ENCODE results near the gene CHURC1.
"Not testable (repeated sequence)": the region's sequence is repeated elsewhere in the genome, so short reads cannot be mapped to it uniquely, and the experiment has no call there.

Gene CHURC1

DNA sequence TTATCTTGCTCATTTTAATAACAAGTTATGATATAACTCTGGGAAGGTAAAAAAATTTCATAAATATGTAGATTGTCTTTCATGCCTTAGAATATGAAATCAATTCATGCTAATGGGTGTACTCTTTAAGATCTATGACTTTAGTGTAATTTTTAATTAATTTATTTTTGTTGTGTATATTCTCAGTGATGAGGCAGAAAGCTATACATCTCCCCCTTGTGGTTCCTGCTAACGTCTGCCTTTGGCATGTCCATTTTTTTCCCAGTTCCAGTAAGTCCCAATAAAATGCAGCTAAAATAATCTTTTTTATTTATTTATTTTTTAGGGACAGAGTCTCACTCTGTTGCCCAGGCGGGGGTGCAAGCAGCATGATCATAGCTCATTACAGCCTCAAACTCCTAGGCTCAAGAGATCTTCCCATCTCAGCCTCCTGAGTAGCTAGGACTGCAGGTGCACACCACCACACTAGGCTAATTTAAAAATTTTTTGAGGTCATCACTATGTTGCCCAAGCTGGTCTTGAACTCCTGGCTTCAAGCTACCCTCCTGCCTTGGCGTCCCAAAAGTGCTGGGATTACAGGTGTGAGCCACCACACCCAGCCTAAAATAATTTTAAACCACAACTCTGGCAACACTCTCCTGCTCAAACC is 3.3 kb upstream of the CHURC1 start:
- no peak for DNase-seq

DNA sequence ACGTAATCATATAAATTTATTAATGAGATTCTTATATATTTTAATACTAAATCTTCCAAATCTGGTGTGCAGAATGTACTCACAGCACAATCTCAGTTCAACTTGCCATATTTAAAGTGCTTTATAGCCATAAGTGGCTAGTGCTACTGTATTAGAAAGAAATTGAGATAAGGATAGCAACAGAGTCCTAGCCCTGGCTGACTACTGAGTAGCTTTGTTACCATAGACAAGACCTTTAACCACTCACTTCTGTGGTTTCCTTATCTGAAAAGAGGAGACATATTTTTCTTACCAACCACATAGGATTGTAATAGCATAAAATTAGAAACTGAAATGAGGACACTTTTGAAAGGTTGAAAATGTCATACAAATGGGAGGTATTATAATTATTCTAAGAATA is 2.0 kb upstream of the CHURC1 start:
- DNase-seq, result no peak

DNA sequence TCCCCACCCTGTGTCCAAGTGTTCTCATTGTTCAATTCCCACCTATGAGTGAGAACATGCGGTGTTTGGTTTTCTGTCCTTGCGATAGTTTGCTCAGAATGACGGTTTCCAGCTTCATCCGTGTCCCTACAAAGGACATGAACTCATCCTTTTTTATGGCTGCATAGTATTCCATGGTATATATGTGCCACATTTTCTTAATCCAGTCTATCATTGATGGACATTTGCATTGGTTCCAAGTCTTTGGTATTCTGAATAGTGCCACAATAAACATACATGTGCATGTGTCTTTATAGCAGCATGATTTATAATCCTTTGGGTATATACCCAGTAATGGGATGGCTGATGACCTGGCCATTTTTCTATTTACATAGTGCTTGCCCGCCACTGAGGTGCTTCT is 778 bp upstream of the CHURC1 start:
- DNase-seq, result not testable (repeated sequence)

DNA sequence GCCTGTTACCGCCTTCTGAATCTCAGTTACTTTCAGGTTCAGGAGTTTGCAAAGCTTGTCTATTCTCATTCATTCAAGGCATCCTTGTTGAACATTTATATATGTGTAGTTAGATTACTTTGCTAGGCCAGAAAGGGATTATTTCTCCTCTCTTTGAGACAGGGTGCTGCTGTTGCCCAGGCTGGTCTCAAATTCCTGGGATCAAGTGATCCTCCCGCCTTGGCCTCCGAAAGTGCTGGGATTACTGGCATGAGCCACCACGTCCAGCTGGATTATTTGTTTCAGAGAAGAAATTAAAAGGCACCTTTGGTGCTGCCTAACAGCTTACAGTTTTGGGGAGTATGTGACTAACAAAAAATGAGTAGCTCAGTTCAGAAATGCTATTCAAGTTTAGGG is 772 bp downstream of the CHURC1 start:
- DNase-seq, result no peak

DNA sequence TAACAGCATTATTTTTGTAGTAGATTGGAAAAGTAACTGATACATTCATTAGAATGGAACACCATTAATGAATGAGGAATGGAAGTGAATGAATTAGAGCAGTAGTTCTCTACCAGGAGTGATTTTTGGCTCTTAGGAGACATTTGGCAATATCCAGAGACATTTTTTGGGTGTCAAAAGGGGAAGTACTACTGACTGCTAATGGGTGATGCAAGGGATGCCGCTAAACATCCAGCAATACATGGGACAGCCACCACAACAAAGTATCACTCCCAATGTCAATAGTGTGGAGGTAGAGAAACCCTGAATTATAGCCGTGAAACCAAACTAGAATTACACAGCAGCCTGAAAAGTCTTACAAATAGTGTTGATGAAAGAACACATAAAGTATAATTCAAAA is 1.5 kb downstream of the CHURC1 start:
- DNase-seq, result no peak

DNA sequence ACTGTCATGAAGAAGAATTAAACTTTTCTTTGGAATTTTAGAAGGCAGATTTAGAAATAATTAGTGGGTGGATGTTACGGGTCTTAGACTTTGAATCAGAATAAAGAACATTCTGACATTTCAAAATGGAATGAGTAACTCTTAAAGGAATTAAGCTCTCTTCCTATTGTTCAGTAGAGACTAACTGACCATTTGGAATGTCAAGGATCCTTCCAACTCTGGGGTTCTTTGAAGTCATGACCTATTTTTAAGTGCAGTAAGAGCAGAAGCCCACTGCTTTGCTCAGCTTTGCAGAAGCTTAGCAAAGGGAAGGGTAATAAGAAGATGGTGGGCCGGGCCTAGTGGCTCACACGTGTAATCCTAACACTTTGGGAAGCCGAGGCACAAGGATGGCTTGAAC is 4.0 kb downstream of the CHURC1 start:
- no peak for DNase-seq

DNA sequence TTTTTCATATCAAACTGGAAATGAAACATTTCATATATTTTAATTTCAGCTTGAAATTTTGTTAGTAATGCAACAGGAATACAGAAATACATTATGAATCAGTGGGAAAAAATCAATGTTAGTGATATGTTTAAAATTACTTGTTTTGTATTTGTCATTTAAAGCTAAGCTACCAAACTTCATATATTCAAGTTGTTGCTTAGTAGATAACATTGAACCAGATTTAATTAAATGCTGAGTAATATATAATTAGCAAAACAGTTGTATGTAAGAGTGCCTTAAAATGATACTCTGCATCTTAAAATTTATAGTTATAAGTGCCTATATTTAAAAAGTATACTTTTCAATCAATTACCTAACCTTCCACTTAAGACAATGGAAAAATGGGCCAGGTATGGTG is 5.0 kb downstream of the CHURC1 start:
- DNase-seq, result no peak

DNA sequence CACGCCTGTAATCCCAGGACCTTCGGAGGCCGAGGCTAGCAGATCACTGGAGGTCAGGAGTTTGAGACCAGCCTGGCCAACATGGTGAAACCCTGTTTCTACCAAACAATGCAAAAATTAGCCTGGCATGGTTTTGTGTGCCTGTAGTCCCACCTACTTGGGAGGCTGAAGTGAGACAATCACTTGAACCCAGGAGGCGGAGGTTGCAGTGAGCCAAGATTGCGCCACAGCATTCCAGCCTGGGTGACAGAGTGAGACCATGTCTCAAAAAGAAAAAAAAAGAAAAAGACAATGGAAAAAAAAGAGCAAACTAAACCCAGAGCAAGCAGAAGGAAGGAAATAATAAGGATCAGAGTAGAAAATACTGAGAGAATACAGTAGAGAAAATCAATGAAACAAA is 5.4 kb downstream of the CHURC1 start:
- DNase-seq, result no peak

DNA sequence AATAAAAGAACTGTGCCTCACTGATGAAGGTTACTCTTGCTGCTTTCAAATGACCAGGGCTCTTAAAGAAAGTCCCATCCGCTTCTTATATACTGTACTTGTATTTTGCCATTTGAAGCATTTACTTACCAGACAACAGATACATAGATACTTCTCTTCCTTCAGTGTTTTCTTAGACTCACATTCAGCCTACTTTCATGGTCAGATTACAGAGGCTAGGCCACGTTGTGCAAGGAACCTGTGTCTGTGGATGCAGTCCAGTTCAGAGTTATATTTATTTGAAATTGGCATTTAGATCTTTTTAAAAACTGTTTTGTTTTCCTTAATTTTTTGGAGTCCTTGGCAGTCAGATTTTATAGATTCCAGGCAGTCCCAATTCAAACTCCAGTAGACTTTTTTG is 6.2 kb downstream of the CHURC1 start:
- DNase-seq, result no peak

DNA sequence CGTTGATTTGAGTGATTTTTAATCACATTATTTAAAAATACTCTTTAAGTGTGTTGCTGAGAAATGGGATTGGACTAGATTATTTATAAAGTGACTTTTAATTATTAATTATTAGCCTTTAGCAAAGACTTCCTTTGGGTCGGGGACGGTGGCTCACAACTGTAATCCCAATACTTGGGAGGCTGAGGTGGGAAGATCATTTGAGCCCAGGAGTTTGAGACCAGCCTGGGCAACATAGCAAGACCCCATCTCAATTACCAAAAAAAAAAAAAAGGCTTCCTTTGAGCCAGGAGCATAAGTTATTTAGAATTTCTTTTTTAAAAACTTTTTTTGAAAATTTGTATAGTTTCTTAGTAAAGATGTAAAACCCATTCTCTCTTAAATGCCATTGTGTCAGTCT is 8.8 kb downstream of the CHURC1 start:
- DNase-seq, result no peak

DNA sequence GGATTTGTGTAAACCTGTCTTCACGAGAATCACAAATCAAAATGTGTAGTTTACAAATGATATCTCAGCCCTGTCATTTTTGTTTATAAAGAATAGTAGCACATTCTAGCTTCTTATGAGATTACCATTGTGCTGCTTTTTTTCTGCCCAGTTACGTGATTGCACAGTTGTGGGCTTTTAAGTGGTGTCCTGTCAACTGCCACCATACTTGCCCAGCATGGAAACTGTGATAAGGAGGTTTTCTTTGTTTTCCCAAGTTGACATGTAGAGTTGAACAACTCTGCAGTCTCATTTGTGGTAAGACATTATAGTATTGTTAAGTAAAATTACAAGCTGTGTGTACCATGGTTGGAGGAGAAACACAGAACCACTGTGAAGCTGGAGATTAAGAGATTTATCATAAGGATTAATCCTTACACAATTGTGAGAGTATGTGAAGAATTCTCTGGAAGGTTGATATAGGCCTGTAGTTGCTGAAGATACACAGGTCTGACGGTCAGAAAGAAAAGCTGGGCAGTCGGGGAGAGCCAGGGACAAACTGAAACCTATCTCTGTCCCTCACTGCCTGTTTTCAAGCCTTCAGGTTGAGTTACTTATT is 12.2 kb downstream of the CHURC1 start:
- no peak for DNase-seq

DNA sequence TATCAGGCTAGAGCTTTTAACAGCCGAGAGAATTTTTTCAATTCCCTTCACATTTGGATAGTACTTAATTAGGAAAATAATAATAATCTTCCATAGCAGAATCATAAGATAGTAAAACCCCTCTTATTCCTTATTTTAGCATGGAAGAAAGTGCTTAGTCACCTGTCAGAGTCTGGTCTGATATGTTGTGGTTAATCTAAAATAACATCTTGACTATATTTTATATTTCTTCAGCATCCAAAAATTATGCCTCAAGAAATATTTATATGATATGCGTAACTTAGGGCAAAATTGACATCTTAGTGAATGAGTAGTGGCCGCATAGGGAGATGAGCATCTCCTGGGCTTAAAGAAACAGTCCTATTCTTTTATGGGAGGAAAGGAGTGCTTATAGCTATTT is 12.8 kb downstream of the CHURC1 start:
- DNase-seq, result no peak

DNA sequence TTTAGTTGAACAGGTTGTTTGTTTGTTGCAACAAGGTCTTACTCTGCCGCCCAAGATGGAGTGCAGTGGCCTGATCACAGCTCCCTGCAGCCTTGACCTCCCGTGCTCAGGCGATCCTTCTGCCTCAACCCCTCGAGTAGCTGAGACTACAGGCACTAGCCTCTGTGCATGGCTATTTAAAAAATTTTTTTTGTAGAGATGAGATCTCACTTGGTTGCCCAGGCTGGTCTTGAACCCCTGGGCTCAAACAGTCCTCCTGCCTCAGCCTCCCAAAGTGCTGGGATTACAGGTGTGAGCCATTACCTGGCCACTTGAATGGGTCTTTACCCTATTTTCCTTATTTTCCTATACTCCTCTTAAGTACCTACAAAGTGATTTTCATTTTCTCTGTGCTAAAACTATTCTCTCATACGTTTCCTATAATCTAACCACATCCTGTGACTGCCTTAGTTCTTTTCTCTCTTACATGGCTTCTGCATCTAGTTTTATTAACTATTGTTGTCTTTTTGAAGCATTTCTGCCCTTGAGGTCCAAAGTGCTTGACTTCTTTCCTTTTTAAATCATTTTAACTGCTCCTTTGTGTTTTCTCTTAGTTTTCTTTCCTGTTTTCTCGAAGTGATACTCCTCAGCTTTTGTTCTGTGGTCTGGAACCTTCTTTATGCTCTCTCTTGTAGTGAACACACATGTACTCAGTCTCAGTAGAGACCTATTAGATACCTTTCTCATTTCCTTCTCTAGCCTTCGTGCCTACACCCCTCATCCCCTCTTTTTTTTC is 14.2 kb downstream of the CHURC1 start:
- no peak for DNase-seq

DNA sequence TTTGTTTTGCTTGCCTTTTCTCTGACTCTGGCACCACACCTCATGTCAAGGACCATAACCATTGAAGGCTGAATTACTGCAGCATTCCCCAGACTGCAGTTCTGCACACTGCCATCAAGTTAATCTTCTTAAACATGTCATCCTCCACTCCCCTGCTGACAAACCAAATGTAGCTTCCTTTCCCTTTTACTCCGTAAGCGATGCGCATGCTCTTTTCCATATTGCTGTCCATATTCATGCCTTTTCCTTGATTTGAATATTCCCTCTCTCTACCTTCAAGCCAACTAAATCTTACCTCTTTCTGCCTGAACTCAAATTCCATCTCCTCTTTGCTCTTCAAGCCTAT is 14.7 kb downstream of the CHURC1 start:
- DNase-seq, result peak; percentile 14

DNA sequence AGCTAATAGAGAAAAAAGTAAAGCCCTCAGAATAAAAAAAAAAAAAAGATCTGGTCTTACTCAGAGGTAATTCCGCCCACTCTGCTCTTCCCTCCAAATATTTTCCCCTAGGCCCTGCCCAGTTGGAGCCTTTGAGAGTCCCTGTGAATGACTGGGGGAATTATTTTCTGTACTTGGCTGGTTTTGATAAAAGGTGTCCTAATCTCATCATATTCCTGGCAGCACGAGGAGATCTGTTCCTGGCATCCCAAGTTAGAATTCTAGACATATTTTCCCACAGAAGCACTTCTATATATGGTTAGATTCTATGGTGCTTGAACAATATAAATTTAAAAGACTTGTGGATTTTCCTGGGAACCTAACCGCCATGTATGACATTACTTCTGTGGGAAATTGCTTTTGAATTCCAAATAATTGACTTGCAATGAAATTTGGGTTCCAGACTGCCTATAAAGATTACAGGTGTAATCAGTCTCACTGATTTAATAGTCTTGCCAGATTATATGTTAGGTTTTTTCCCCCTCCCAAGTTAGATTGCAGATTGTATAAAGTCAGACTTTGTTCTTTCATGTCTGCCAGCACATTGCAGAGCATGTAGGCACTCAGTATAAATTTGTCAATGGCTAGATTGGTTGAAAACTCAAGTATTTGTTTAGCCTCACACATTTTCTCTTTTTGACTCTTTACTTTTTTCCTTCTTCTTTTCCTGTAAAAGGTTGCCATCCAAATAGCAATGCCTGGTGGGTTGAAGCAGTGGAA is 16.0 kb downstream of the CHURC1 start:
- DNase-seq, result no peak

DNA sequence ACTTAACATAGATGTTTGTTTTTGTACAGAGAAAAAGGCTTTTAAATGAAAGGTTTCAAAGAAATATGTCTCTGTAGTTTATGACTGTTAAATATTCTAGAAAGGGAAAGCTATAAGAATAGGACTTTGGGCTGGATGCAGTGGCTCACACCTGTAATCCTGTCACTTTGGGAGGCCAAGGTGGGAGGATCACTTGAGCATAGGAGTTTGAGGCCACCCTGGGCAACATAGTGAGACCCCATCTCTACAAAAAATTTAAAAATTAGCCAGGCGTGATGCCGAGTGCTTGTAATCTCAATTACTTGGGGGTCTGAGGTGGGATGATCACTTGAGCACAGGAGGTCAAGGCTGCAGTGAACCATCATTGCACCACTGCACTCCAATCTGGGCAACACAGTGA is 16.9 kb downstream of the CHURC1 start:
- DNase-seq, result no peak

DNA sequence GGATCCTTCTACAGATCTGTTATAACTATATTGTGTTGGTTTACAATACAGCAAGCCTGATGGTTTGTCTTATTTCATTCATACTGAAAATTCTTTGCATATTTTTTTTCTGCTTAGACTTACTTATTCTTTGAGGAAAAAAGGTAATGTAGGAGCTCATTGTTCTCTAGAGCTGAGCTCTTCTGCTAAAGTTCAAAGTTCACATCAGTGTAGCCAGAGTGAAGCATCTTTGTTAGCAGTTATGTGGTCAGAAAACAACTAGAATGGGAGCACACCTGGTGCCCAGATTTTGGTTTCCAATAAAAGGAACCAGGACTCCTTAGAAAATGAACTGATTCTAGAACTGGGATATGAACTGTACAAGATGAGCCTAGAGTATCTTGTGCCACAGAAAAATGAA is 18.0 kb downstream of the CHURC1 start:
- no peak for DNase-seq

DNA sequence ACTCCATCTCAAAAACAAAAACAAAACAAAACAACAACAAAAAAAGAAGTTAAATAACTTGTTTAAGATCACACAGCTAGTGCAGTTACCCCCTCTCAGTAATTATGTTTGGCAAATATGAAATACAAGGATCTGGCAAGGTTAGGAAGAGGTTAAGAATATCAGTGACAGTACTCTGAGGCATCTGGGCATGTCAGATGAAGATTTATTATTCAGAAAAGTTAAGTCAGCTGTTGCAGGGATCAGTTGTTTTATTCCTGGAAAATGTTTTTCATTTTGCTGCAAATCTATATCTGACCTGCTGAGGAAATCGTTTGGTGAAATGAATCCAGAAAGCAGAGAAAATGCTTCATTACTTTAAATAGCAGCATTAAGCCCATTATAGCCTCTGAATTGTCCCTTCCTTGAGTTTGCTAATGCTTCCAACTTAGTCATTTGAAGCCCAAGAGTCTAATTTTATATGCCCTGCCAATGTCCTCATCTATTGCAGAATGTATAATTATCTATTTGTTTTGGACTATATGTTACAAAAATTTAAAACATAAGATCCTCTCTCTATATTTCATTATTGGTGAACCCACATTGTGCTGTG is 20.2 kb downstream of the CHURC1 start:
- DNase-seq, result no peak

DNA sequence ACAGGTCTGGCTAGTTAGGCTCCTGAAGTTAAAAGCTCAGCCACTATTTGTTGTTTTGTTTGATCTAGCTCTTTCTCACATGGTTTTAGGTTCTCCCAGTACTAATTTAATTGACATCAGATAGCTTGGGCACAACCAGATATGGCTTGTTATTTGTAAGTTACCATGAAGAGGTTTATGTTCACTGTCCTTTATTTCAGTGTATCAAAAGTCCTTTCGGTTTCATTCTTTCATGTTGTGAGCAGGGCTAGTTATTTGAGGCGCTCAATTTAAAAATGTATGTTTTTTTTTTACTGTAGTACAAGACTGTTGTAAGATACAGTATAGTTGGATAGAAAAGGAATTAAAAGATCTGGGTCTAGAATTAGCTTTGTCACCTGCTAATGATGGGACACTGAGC is 21.3 kb downstream of the CHURC1 start:
- DNase-seq, result no peak

DNA sequence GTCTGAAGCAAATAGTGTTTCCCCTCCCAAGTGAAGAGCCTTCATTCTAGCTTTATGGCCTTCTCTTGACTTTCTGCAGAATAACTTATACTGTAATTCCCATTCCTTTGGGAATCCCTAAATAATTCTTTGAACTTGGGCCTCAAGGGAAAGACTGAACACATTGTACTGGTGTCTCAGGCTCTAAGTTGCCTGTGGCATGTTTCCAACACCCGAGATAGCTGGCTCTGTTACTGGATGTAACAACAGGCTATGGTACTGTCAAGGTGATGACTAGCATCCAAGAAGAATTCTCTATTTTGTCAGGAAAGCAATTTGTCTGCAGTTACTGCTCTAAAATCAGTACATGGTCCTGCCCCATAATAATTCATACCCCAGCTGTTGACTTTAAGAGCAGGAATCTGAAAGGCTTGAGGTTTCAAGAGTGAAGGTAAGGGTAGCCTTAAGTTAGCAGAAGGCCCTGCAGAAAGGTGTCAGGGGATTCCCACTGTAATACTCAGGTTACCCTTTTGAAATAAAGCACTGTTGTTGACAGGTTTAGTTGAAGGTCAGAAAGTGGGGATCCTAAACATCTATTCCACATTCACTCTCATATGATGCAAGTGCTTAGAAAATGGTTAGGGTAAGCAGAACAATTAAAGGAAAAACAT is 23.0 kb downstream of the CHURC1 start:
- DNase-seq, result no peak

DNA sequence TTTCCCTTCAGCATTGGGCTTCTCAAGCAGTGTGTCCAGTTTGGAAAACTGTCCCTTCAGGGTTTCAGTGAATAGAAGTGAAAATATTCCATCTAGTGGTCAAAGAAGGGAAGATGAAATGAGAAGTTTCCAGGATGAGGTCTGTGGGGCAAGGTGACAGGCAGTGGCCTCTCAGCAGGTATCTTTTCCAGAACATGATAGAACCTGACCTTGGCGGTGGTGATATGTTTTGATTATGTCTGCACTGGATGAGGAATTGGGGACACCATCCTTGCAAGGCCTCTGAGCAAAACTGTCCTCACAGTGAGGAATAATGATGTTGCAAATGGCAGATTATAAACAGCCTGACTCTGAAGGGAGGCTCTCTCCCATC is 23.6 kb downstream of the CHURC1 start:
- no peak for DNase-seq

DNA sequence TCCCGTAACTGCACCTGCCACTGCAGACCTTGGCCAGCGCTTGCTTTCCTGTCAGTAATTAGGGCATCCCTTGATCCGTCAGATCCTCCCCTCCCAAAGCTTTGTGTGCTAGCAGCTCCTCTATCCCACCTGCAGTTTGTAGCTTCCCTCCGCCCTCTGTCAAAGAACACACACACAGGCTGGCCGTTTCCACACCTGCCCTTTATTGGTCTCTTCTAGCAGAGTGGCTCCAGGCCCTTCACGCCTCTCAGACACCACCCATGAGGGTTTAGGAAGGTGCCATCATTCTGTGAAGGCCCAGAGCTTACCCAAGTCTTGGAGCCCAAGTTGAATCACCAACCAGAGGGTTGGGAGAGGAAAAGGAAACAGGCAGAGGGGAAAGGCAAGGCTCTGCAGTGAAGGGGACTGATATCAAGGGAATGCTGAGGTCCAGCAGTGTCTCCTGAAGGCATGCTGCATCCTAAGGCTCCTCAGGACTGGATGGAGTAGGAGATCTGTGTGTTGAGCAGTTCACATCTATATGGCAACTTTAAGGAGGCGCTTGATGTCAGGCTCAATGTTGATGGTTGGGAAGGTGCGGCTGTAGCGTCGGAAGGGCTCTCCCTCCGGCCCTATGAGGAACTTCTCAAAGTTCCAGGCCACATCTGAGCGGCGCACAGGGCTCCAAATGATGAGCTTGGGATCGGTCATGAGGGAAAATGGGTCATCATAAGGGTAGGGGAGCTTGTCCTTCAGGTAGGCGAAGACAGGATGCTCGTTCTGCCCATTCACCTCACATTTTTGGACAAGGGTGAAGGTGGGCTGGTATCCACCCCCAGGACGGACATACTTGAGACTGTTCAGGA is 24.9 kb downstream of the CHURC1 start:
- DNase-seq, result no peak
